Measurements from ENCODE around the gene TIGD3.
A peak's percentile ranks its signal among the peaks of the same experiment; 100 is the strongest.
"Not testable (repeated sequence)": the region's sequence is repeated elsewhere in the genome, so short reads cannot be mapped to it uniquely, and the experiment has no call there.

The TIGD3 gene

GRCh38 chr11:65327021-65327420 is 27.5 kb upstream of the TIGD3 start:
- no peak for DNase-seq (ENCODE audit: low read depth)

GRCh38 chr11:65329478-65329877 is 25.1 kb upstream of the TIGD3 start:
- DNase-seq (ENCODE audit: low read depth) = no peak

GRCh38 chr11:65329944-65330403 is 24.6 kb upstream of the TIGD3 start:
- peak; percentile 56 for DNase-seq (ENCODE audit: low read depth)

GRCh38 chr11:65330544-65330943 is 24.0 kb upstream of the TIGD3 start:
- no peak for DNase-seq (ENCODE audit: low read depth)

GRCh38 chr11:65332591-65332990 is 22.0 kb upstream of the TIGD3 start:
- not testable (repeated sequence) for DNase-seq (ENCODE audit: low read depth)

GRCh38 chr11:65334696-65335295 is 19.8 kb upstream of the TIGD3 start:
- no peak for DNase-seq (ENCODE audit: low read depth)

- no peak for DNase-seq (ENCODE audit: low read depth)
Measured at GRCh38 chr11:65338676-65339075, 15.9 kb upstream of the TIGD3 start.

- DNase-seq (ENCODE audit: low read depth) = no peak
Measured at GRCh38 chr11:65340226-65340625, 14.3 kb upstream of the TIGD3 start.

- DNase-seq (ENCODE audit: low read depth) = no peak
Measured at GRCh38 chr11:65341856-65342255, 12.7 kb upstream of the TIGD3 start.

GRCh38 chr11:65351511-65351910 is 3.0 kb upstream of the TIGD3 start:
- DNase-seq (ENCODE audit: low read depth) = no peak

- DNase-seq (ENCODE audit: low read depth) = no peak
Measured at GRCh38 chr11:65352783-65353182, 1.8 kb upstream of the TIGD3 start.

GRCh38 chr11:65353376-65353775 is 1.2 kb upstream of the TIGD3 start:
- no peak for DNase-seq (ENCODE audit: low read depth)

GRCh38 chr11:65353900-65354264 is 669 bp upstream of the TIGD3 start:
- DNase-seq (ENCODE audit: low read depth) = no peak

GRCh38 chr11:65355013-65355775 is 643 bp downstream of the TIGD3 start:
- no peak for DNase-seq (ENCODE audit: low read depth)

GRCh38 chr11:65355776-65356393 is 1.3 kb downstream of the TIGD3 start:
- DNase-seq (ENCODE audit: low read depth) = no peak

- DNase-seq (ENCODE audit: low read depth) = no peak
Measured at GRCh38 chr11:65356394-65356972, 1.9 kb downstream of the TIGD3 start.

GRCh38 chr11:65357856-65358356 is 3.4 kb downstream of the TIGD3 start:
- no peak for DNase-seq (ENCODE audit: low read depth)

GRCh38 chr11:65362320-65362931 is 7.9 kb downstream of the TIGD3 start:
- DNase-seq (ENCODE audit: low read depth) = no peak

GRCh38 chr11:65362966-65363365 is 8.4 kb downstream of the TIGD3 start:
- no peak for DNase-seq (ENCODE audit: low read depth)

GRCh38 chr11:65363770-65364169 is 9.2 kb downstream of the TIGD3 start:
- no peak for DNase-seq (ENCODE audit: low read depth)

- no peak for DNase-seq (ENCODE audit: low read depth)
Measured at GRCh38 chr11:65366340-65366773, 11.8 kb downstream of the TIGD3 start.

- DNase-seq (ENCODE audit: low read depth) = no peak
Measured at GRCh38 chr11:65370659-65371049, 16.1 kb downstream of the TIGD3 start.
